Retina (tissue), 1 donor: ENCODE results near the gene TUBA4A.
A peak's percentile ranks its signal among the peaks of the same experiment; 100 is the strongest.
"Not testable (repeated sequence)": the region's sequence is repeated elsewhere in the genome, so short reads cannot be mapped to it uniquely, and the experiment has no call there.

ENCODE experiments used
- DNase-seq: peaks from one replicate; pipeline ENCODE4 v3.0.0-alpha.2; 2016

The TUBA4A gene

GRCh38 chr2:219266886-219267285, 13.2 kb upstream of the TUBA4A start:
- DNase-seq, result no peak

GRCh38 chr2:219266232-219266631, 12.5 kb upstream of the TUBA4A start:
- DNase-seq, result no peak

GRCh38 chr2:219261024-219261855, 7.5 kb upstream of the TUBA4A start:
- no peak for DNase-seq

DNA sequence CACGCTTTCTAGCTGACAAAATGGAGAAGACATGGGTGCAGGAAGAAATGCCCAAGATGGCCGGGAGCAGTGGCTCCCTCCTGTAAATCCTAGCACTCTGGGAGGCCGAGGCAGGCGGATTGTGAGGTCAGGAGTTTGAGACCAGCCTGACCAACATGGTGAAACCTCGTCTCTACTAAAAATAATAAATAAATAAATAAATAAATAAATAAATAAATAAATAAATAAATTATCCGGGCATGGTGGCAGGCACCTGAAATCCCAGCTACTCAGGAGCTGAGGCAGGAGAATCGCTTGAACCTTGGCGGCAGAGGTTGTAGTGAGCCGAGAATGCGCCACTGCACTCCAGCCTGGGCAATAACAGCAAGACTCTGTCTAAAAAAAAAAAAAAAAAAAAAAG, 5.2 kb upstream of the TUBA4A start:
- DNase-seq, result not testable (repeated sequence)

DNA sequence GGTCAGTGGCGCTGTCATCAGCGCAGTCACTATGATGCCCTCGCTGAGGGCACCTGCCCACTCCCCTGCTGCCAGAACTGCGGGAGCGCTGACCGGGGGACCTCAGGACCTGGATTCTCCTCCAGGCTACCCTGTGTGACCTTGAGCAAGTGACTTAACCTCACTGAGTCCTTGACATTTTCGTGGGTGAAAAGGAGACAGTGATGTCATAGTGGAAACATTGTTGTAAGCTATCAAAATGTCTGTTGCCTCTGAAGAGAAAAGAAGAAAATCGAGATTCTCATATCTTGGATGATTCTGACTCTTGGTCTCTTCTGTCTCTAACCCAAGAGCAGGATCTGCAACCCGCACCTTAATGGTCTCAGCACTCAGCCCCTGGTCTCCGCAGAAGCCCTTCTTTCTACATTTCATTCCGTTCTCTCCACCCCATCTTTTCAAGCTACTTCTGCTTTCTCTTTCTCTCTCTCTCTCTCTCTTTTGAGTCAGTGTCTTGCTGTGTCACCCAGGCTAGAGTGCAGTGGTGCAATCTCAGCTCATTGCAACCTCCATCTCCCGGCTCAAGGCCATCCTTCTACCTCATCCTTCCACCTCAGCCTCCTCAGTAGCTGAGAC, 978 bp upstream of the TUBA4A start:
- no peak for DNase-seq

GRCh38 chr2:219252900-219253752, 592 bp downstream of the TUBA4A start, which contains the start of gene TUBA4B:
Gene TUBA4B, plus strand, starts transcription at chr2:219253243. Its CDS starts 165 bp downstream, at chr2:219253408.
- DNase-seq, result peak; percentile 56

DNA sequence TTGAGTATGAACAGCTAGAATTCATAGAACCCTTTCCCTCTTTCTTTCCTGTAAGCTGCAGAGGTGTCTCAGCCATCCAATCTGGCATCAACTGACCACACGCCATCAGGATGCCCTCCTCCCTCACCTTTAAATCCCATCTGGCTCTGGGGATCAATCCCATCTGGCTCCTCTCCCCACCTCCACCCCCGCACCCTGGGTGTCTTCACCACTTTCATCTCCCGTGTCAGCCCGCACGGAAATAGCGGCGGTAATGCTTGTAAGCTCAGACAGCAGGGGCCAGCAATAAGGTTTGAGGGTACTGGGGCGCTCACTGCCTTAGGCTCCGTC, 1.2 kb downstream of the TUBA4A start:
- DNase-seq, result peak; percentile 44

- no peak for DNase-seq
These were observed 1.6 kb downstream of the TUBA4A start for GRCh38 chr2:219252084-219252483.

GRCh38 chr2:219251656-219252055, 2.1 kb downstream of the TUBA4A start:
- DNase-seq, result no peak

DNA sequence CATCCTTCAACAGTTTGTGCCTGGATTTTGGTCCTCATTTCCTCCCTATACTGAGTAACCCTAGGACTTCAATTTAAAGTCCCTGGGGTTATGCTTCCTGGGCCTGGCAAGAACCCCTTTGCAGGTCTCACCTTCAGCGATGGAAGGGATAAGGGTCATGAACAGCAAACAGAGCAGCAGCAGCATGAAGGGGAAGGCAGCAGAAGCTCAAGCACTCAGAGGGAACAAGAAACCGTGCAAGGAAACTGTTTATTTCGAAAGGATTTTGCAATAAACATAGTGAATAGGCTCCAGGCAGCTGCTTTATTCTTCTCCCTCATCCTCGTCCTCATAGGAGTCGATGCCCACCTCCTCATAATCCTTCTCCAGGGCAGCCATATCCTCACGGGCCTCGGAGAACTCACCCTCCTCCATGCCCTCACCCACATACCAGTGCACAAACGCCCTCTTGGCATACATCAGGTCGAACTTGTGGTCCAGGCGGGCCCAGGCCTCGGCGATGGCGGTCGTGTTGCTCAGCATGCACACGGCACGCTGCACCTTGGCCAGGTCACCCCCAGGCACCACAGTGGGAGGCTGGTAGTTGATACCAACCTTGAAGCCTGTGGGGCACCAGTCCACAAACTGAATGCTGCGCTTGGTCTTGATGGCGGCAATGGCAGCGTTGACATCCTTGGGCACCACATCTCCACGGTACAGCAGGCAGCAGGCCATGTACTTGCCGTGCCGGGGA, 3.5 kb downstream of the TUBA4A start:
- DNase-seq, result no peak

DNA sequence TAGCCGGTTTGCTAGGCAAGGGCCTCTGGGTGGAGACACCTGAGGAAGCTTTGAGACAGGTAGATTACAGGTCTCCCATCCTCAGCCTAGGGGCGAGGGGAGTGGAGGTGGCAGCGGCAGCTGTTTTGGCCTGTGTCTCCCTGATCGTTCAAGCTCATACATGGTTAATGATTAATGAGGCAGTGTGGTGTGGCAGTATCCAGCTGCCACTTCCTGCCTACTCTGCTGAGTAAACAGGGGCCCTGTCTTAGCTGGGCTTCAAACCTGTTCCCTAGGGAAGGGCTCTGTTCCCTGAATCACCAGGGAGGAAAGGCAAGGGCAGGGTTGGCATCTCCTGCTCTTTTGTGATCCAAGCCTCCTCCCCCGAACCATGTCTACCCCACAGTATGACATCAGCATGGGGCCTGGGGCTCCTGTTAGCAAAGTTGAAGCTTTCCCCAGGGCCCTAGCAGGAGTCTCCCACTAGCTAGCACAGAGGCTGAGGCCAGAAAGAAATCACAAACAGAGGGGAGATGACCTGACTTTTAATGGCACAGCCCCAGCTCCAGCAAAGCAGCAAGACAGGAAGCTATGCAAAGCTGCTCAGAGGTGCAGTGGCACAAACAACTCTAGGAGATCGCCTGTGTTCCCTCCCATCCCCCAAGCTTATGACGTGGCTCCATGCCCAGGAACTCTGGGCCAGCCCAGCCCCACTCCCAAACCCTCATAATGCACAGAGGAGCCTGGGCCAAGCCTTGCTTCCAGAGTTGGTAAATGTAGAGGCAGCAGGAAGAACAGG, 4.3 kb downstream of the TUBA4A start:
- no peak for DNase-seq

GRCh38 chr2:219248845-219249202, 4.9 kb downstream of the TUBA4A start:
- no peak for DNase-seq

- DNase-seq, result no peak
These were observed 5.8 kb downstream of the TUBA4A start for GRCh38 chr2:219247678-219248642.

GRCh38 chr2:219246559-219246958, 7.2 kb downstream of the TUBA4A start:
- DNase-seq, result no peak

- DNase-seq, result no peak
These were observed 7.9 kb downstream of the TUBA4A start for GRCh38 chr2:219245899-219246230.

DNA sequence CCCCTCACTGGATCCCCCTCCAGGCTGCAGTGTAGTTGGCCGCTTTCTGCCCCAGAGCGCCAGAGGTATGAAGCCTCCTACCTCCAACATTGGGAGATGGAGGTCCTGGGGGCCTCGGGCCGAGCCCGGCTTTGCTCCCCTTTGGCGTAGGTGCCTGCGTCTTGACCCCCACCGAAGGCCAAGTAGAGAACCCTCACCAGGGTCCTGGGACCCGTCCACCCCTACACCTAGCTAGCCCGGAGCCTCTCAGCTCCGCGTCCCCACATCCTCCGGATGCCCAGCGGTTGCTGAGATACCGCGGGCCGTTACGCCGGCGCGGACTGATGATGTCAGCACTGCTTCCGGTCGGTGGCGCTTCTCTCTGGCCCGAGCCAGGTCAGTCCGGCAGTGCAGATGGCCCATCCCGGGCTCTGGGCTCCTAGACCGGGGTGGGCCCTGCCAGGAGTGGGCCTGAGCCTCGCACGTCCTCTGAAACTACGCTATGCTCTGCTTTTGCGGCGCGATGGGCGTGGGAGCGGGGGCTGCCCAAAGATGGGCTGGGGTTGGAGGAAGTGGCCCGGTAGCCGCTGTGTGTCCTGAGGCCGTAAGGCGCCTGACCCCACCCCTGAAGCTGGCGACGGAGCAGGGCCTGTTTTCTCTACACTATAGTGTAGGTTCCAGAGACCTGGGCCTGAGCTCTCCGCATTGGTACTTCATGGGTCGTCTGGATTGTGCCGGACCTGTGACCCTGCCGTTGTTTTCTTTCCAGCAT, 8.4 kb downstream of the TUBA4A start, which contains the start of the genes GLB1L and STK16:
GLB1L (minus strand) TSS at position 297 of the 751 bp plus-strand sequence. CDS start 1,871 bp downstream, outside the sequence.
STK16 (plus strand) TSS at position 332 of the 751 bp plus-strand sequence. CDS start 521 bp downstream, outside the sequence.
- peak; percentile 97 for DNase-seq

- DNase-seq, result no peak
These were observed 8.9 kb downstream of the TUBA4A start for GRCh38 chr2:219244789-219245147.

- no peak for DNase-seq
These were observed 10.4 kb downstream of the TUBA4A start for GRCh38 chr2:219243291-219243761.

GRCh38 chr2:219234331-219234730, 19.4 kb downstream of the TUBA4A start:
- no peak for DNase-seq

GRCh38 chr2:219230059-219230540, 23.6 kb downstream of the TUBA4A start:
- no peak for DNase-seq
